WTC11 (cell line): ENCODE measurements around the gene UCHL5. TPM values are rescaled to one million over a fixed set of nuclear protein-coding genes. Genes with fewer than 3 reads are reported as not detected.

Experiments used
- ATAC-seq: fragments of 200-7000 bp; cut with Tn5 transposase; 2 replicates; pipeline ENCODE4 v1.10.0; 2021; ENCODE audit warnings: mild to moderate bottlenecking, moderate library complexity
- CTCF ChIA-PET: fragments of 300-600 bp; sonication (Branson Sonifier 250); formaldehyde crosslinking; loops from one replicate; lab custom pipeline; 2021; ENCODE audit warnings: antibody characterized with exemption; lab: Charles Lee
- POLR2A ChIA-PET: fragments of 350-600 bp; sonication (Branson Sonifier 250); formaldehyde crosslinking; loops from one replicate; lab custom pipeline; 2021; ENCODE audit warnings: antibody characterized with exemption; lab: Charles Lee
- DNase-seq: peaks from one replicate; pipeline ENCODE4 v3.0.0; 2021; ENCODE audit warnings: low spot score
- H3K27ac Mint-ChIP-seq: 2 replicates; pipeline ENCODE4 v1.8.0; 2021; ENCODE audit warnings: mixed read lengths
- H3K27me3 Mint-ChIP-seq: 2 replicates; pipeline ENCODE4 v1.8.0; 2021; ENCODE audit warnings: low read depth, mild to moderate bottlenecking, moderate library complexity, mixed read lengths
- H3K36me3 Mint-ChIP-seq: 2 replicates; pipeline ENCODE4 v1.8.0; 2021; ENCODE audit warnings: mixed read lengths
- H3K4me1 Mint-ChIP-seq: 2 replicates; pipeline ENCODE4 v1.8.0; 2022; ENCODE audit warnings: mixed read lengths
- H3K4me3 Mint-ChIP-seq: 2 replicates; pipeline ENCODE4 v1.8.0; 2021; ENCODE audit warnings: mild to moderate bottlenecking, moderate library complexity, mixed read lengths
- H3K9me3 Mint-ChIP-seq: 2 replicates; pipeline ENCODE4 v1.8.0; 2021; ENCODE audit warnings: mixed read lengths
- CBFB ChIP-seq: sonication (generic); formaldehyde crosslinking; IDR thresholded peaks from 2 replicates; pipeline ENCODE4 v1.8.1; 2022; ENCODE audit warnings: mild to moderate bottlenecking, low read depth, missing genetic modification reagents
- ELF4 ChIP-seq: sonication (generic); formaldehyde crosslinking; IDR thresholded peaks from 2 replicates; pipeline ENCODE4 v1.8.1; 2022; ENCODE audit warnings: low read depth, mild to moderate bottlenecking, moderate library complexity, missing genetic modification reagents
- GTF2I ChIP-seq: fragments of 250-450 bp; sonication (Bioruptor Pico); conservative IDR thresholded peaks from 2 replicates; pipeline ENCODE4 v1.4.0; 2021; ENCODE audit warnings: mild to moderate bottlenecking
- IRF2 ChIP-seq: sonication (generic); formaldehyde crosslinking; IDR thresholded peaks from 2 replicates; pipeline ENCODE4 v1.8.0; 2022; ENCODE audit warnings: low read depth, missing genetic modification reagents, borderline replicate concordance
- JUN ChIP-seq: sonication (generic); formaldehyde crosslinking; IDR thresholded peaks from 2 replicates; pipeline ENCODE4 v1.8.0; 2023; ENCODE audit warnings: mild to moderate bottlenecking, missing genetic modification reagents
- MAX ChIP-seq: sonication (generic); formaldehyde crosslinking; IDR thresholded peaks from 2 replicates; pipeline ENCODE4 v1.8.0; 2022; ENCODE audit warnings: mild to moderate bottlenecking, missing genetic modification reagents
- MYBL2 ChIP-seq: sonication (generic); formaldehyde crosslinking; IDR thresholded peaks from 2 replicates; pipeline ENCODE4 v1.8.1; 2023; ENCODE audit warnings: mild to moderate bottlenecking, moderate library complexity, missing genetic modification reagents
- NFATC4 ChIP-seq: fragments of 250-450 bp; sonication (Bioruptor Pico); IDR thresholded peaks from 2 replicates; pipeline ENCODE4 v1.9.0; 2021; ENCODE audit warnings: mild to moderate bottlenecking
- NFE2L1 ChIP-seq: sonication (generic); formaldehyde crosslinking; IDR thresholded peaks from 2 replicates; pipeline ENCODE4 v1.8.1; 2023; ENCODE audit warnings: missing genetic modification reagents
- PRDM15 ChIP-seq: sonication (generic); formaldehyde crosslinking; IDR thresholded peaks from 2 replicates; pipeline ENCODE4 v1.8.0; 2022; ENCODE audit warnings: missing genetic modification reagents
- TEAD1 ChIP-seq: sonication (generic); formaldehyde crosslinking; IDR thresholded peaks from 2 replicates; pipeline ENCODE4 v1.8.0; 2022; ENCODE audit warnings: mild to moderate bottlenecking, missing genetic modification reagents
- TP53 ChIP-seq: sonication (generic); formaldehyde crosslinking; IDR thresholded peaks from 2 replicates; pipeline ENCODE4 v1.8.1; 2023; ENCODE audit warnings: mild to moderate bottlenecking, missing genetic modification reagents
- ZNF121 ChIP-seq: sonication (generic); formaldehyde crosslinking; IDR thresholded peaks from 2 replicates; pipeline ENCODE4 v1.8.0; 2023; ENCODE audit warnings: missing genetic modification reagents
- ZNF396 ChIP-seq: fragments of 250-450 bp; sonication (Bioruptor Pico); IDR thresholded peaks from 2 replicates; pipeline ENCODE4 v1.8.0; 2021; ENCODE audit warnings: mild to moderate bottlenecking, moderate library complexity, borderline replicate concordance
- ZNF423 ChIP-seq: fragments of 250-450 bp; sonication (Bioruptor Pico); IDR thresholded peaks from 2 replicates; pipeline ENCODE4 v2.1.2; 2022; ENCODE audit warnings: mild to moderate bottlenecking, moderate library complexity
- total RNA-seq: library from RNA; stranded (reverse); gene quantifications from 3 replicates; pipeline ENCODE4 v1.2.3, GENCODE V29; 2021
- TF ChIP-seq, protein P1 (sequence below): sonication (generic); formaldehyde crosslinking; conservative IDR thresholded peaks from 2 replicates; pipeline ENCODE4 v1.8.1; 2023; ENCODE audit warnings: mild to moderate bottlenecking, low read depth, missing genetic modification reagents, moderate library complexity
- TF ChIP-seq, protein P2 (sequence below): sonication (generic); formaldehyde crosslinking; IDR thresholded peaks from 2 replicates; pipeline ENCODE4 v1.8.1; 2022; ENCODE audit warnings: low read depth, missing genetic modification reagents, borderline replicate concordance
- TF ChIP-seq, protein P3 (sequence below): sonication (generic); formaldehyde crosslinking; IDR thresholded peaks from 2 replicates; pipeline ENCODE4 v1.8.0; 2022; ENCODE audit warnings: mild to moderate bottlenecking, missing genetic modification reagents

UCHL5 gene
- total RNA-seq, 1 experiment from 2014 or later = 41.5 TPM

- peaks cover 5% of the 10 kb centered on the region; the same call in 1 of the 2 replicates for H3K36me3 Mint-ChIP-seq
- CTCF ChIA-PET = no interaction called here
- ATAC-seq = no peak
Measured at GRCh38 chr1:193060406-193060805, 1.2 kb upstream of the UCHL5 start.

DNA sequence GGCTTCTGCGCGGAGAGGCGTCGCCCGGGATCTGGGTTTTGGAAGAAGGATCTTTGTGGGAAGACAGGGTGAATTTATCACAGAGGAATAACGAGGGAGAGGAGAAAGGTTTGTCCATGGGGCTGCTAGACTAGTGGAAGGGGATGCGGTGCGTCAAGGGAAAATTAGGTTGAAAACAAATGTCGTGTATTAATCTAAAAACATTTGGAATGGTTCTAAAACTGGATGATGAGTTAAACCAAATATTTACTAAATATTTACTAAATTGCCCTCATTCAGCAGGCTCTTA is 899 bp upstream of the UCHL5 start:
- H3K36me3 Mint-ChIP-seq = peaks cover 5% of the 10 kb centered on the region; the same call in 1 of the 2 replicates
- TF ChIP-seq MAX (CRISPR knock-in tag) (no peak), GTF2I (CRISPR knock-in tag) (no peak), NFE2L1 (CRISPR knock-in tag) (0 out of 2 replicates have a peak, but pooled peaks have one; percentile 10), TP53 (no peak), PRDM15 (CRISPR knock-in tag) (no peak), ELF4 (CRISPR knock-in tag) (no peak)
- TF ChIP-seq, protein P1, sequence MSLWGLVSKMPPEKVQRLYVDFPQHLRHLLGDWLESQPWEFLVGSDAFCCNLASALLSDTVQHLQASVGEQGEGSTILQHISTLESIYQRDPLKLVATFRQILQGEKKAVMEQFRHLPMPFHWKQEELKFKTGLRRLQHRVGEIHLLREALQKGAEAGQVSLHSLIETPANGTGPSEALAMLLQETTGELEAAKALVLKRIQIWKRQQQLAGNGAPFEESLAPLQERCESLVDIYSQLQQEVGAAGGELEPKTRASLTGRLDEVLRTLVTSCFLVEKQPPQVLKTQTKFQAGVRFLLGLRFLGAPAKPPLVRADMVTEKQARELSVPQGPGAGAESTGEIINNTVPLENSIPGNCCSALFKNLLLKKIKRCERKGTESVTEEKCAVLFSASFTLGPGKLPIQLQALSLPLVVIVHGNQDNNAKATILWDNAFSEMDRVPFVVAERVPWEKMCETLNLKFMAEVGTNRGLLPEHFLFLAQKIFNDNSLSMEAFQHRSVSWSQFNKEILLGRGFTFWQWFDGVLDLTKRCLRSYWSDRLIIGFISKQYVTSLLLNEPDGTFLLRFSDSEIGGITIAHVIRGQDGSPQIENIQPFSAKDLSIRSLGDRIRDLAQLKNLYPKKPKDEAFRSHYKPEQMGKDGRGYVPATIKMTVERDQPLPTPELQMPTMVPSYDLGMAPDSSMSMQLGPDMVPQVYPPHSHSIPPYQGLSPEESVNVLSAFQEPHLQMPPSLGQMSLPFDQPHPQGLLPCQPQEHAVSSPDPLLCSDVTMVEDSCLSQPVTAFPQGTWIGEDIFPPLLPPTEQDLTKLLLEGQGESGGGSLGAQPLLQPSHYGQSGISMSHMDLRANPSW (CRISPR knock-in tag) = no peak
- no peak for DNase-seq
- H3K4me1 Mint-ChIP-seq = peaks cover 37% of the 10 kb centered on the region
- peak overlapping the region; percentile 100 for H3K27ac Mint-ChIP-seq
- no peaks in the 10 kb centered on the region for H3K27me3 Mint-ChIP-seq
- CTCF ChIA-PET = no interaction called here
- H3K9me3 Mint-ChIP-seq = 0 out of 2 replicates have a peak, but pooled peaks cover 3% of the 10 kb centered on the region
- ATAC-seq = no peak
- POLR2A ChIA-PET = no interaction called here
- peak overlapping the region; percentile 100 for H3K4me3 Mint-ChIP-seq

More at GRCh38 chr1:193060406-193060805, 1.2 kb upstream of the UCHL5 start:
- Mint-ChIP-seq H3K27ac (peak overlapping the region; percentile 86), H3K27me3 (no peaks in the 10 kb centered on the region), H3K9me3 (0 out of 2 replicates have a peak, but pooled peaks cover 3% of the 10 kb centered on the region), H3K4me1 (peaks cover 37% of the 10 kb centered on the region), H3K4me3 (peak overlapping the region; percentile 100)
- DNase-seq = no peak
- no peak for TF ChIP-seq IRF2
- TF ChIP-seq CBFB (CRISPR knock-in tag) = no peak
- TF ChIP-seq JUN (CRISPR knock-in tag) = no peak
- no peak for TF ChIP-seq NFATC4 (CRISPR knock-in tag)
- POLR2A ChIA-PET = interaction anchor here (0.6 kb wide), 1 partner anchor 117 kb away, joined by 6 read pairs; no protein-coding TSS in a partner anchor

- H3K4me3 Mint-ChIP-seq = peak overlapping the region; percentile 100
- 0 out of 2 replicates have a peak, but pooled peaks cover 3% of the 10 kb centered on the region for H3K9me3 Mint-ChIP-seq
- ATAC-seq (peak; percentile 4; the same call in 1 of the 2 replicates), DNase-seq (peak; percentile 12)
- H3K4me1 Mint-ChIP-seq = peaks cover 30% of the 10 kb centered on the region
- peak overlapping the region; percentile 100 for H3K27ac Mint-ChIP-seq
- POLR2A ChIA-PET = interaction anchor here (0.8 to 1.8 kb wide), 10 partner anchors 10 to 585 kb away, joined by 3 to 15 read pairs (median 4); partner anchors contain the start of genes CDC73 and GLRX2
- peaks cover 5% of the 10 kb centered on the region; the same call in 1 of the 2 replicates for H3K36me3 Mint-ChIP-seq
- CTCF ChIA-PET = interaction anchor here (0.7 to 2.3 kb wide), 6 partner anchors 11 to 252 kb away, joined by 3 to 11 read pairs (median 4); partner anchors contain the start of gene CDC73
- TF ChIP-seq ZNF396 (CRISPR knock-in tag) (no peak), JUN (CRISPR knock-in tag) (no peak), ZNF423 (CRISPR knock-in tag) (peak; percentile 46), NFATC4 (CRISPR knock-in tag) (no peak), TEAD1 (CRISPR knock-in tag) (0 out of 2 replicates have a peak, but pooled peaks have one; percentile 39), MYBL2 (no peak), ZNF121 (CRISPR knock-in tag) (no peak)
- TF ChIP-seq, protein P2, sequence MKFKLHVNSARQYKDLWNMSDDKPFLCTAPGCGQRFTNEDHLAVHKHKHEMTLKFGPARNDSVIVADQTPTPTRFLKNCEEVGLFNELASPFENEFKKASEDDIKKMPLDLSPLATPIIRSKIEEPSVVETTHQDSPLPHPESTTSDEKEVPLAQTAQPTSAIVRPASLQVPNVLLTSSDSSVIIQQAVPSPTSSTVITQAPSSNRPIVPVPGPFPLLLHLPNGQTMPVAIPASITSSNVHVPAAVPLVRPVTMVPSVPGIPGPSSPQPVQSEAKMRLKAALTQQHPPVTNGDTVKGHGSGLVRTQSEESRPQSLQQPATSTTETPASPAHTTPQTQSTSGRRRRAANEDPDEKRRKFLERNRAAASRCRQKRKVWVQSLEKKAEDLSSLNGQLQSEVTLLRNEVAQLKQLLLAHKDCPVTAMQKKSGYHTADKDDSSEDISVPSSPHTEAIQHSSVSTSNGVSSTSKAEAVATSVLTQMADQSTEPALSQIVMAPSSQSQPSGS = no peak
- TF ChIP-seq, protein P3, sequence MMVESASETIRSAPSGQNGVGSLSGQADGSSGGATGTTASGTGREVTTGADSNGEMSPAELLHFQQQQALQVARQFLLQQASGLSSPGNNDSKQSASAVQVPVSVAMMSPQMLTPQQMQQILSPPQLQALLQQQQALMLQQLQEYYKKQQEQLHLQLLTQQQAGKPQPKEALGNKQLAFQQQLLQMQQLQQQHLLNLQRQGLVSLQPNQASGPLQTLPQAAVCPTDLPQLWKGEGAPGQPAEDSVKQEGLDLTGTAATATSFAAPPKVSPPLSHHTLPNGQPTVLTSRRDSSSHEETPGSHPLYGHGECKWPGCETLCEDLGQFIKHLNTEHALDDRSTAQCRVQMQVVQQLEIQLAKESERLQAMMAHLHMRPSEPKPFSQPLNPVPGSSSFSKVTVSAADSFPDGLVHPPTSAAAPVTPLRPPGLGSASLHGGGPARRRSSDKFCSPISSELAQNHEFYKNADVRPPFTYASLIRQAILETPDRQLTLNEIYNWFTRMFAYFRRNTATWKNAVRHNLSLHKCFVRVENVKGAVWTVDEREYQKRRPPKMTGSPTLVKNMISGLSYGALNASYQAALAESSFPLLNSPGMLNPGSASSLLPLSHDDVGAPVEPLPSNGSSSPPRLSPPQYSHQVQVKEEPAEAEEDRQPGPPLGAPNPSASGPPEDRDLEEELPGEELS (CRISPR knock-in tag) = no peak
- H3K27me3 Mint-ChIP-seq = no peaks in the 10 kb centered on the region
Measured at GRCh38 chr1:193058529-193059281, 455 bp downstream of the UCHL5 start.
